Activated naive CD8-positive, alpha-beta T cell treated with anti-CD3 and anti-CD28 coated beads, Interleukin-2, amount 10 ng/mL, durations not matched to agents 7 days and 5 days (primary cell): ENCODE measurements around the gene THNSL1. TPM values are rescaled to one million over a fixed set of nuclear protein-coding genes. Genes with fewer than 3 reads are reported as not detected.

Source experiments
- ATAC-seq: fragments of 150-1000 bp; cut with Tn5 transposase; one replicate; pipeline ENCODE4 v1.10.0; 2021; ENCODE audit warnings: low read depth, moderate library complexity
- POLR2A ChIA-PET: fragments of 350-600 bp; sonication (Branson Sonifier 250); formaldehyde crosslinking; loops from one replicate; lab custom pipeline; 2021; ENCODE audit warnings: antibody characterized with exemption; lab: Charles Lee
- DNase-seq: peaks from one replicate; pipeline ENCODE4 v3.0.0; 2021
- H3K27ac Mint-ChIP-seq: one replicate; pipeline ENCODE4 v1.8.0; 2022; ENCODE audit warnings: mild to moderate bottlenecking, mixed read lengths
- H3K27me3 Mint-ChIP-seq: one replicate; pipeline ENCODE4 v1.8.0; 2022; ENCODE audit warnings: mild to moderate bottlenecking, moderate library complexity, mixed read lengths
- H3K36me3 Mint-ChIP-seq: one replicate; pipeline ENCODE4 v1.8.0; 2021; ENCODE audit warnings: mild to moderate bottlenecking, mixed read lengths
- H3K4me1 Mint-ChIP-seq: one replicate; pipeline ENCODE4 v1.8.0; 2021; ENCODE audit warnings: mixed read lengths
- H3K4me3 Mint-ChIP-seq: one replicate; pipeline ENCODE4 v1.8.0; 2022; ENCODE audit warnings: mild to moderate bottlenecking, moderate library complexity, mixed read lengths
- H3K9me3 Mint-ChIP-seq: one replicate; pipeline ENCODE4 v1.8.0; 2021; ENCODE audit warnings: mixed read lengths
- total RNA-seq, 2 experiments: library from RNA; stranded (reverse); gene quantifications; one replicate each; pipeline ENCODE4 v1.2.3, GENCODE V29; 2021

Gene THNSL1
- total RNA-seq, 2 experiments from 2014 or later = 4.2 to 4.7 TPM

GRCh38 chr10:25049966-25050365, 33.6 kb downstream of the THNSL1 start:
- POLR2A ChIA-PET = no interaction called here
- Mint-ChIP-seq H3K4me1 (no peaks in the 10 kb centered on the region), H3K27ac (no peak overlapping the region), H3K4me3 (no peak overlapping the region), H3K36me3 (no peaks in the 10 kb centered on the region), H3K27me3 (peaks cover 13% of the 10 kb centered on the region), H3K9me3 (no peaks in the 10 kb centered on the region)
- ATAC-seq = no peak
- no peak for DNase-seq

- Mint-ChIP-seq H3K27me3 (peaks cover 13% of the 10 kb centered on the region), H3K36me3 (no peaks in the 10 kb centered on the region), H3K4me3 (no peak overlapping the region), H3K4me1 (no peaks in the 10 kb centered on the region), H3K27ac (no peak overlapping the region), H3K9me3 (no peaks in the 10 kb centered on the region)
- DNase-seq = no peak
- no peak for ATAC-seq
- POLR2A ChIA-PET = no interaction called here
Observed at GRCh38 chr10:25050402-25050801, 34.0 kb downstream of the THNSL1 start.

GRCh38 chr10:25052012-25052411, 35.6 kb downstream of the THNSL1 start:
- no peaks in the 10 kb centered on the region for H3K4me1 Mint-ChIP-seq
- ATAC-seq (no peak), DNase-seq (no peak)
- no peaks in the 10 kb centered on the region for H3K9me3 Mint-ChIP-seq
- H3K27ac Mint-ChIP-seq = no peak overlapping the region
- no peaks in the 10 kb centered on the region for H3K36me3 Mint-ChIP-seq
- peaks cover 13% of the 10 kb centered on the region for H3K27me3 Mint-ChIP-seq
- no peak overlapping the region for H3K4me3 Mint-ChIP-seq
- POLR2A ChIA-PET = no interaction called here

- no peak overlapping the region for H3K4me3 Mint-ChIP-seq
- H3K27ac Mint-ChIP-seq = no peak overlapping the region
- no peaks in the 10 kb centered on the region for H3K9me3 Mint-ChIP-seq
- no peaks in the 10 kb centered on the region for H3K36me3 Mint-ChIP-seq
- ATAC-seq = no peak
- no peak for DNase-seq
- no peaks in the 10 kb centered on the region for H3K27me3 Mint-ChIP-seq
- POLR2A ChIA-PET = no interaction called here
- H3K4me1 Mint-ChIP-seq = no peaks in the 10 kb centered on the region
Observed at GRCh38 chr10:25056726-25057125, 40.3 kb downstream of the THNSL1 start.

GRCh38 chr10:25057886-25058285, 41.5 kb downstream of the THNSL1 start:
- POLR2A ChIA-PET = no interaction called here
- no peaks in the 10 kb centered on the region for H3K9me3 Mint-ChIP-seq
- H3K27ac Mint-ChIP-seq = no peak overlapping the region
- no peak for ATAC-seq
- H3K27me3 Mint-ChIP-seq = no peaks in the 10 kb centered on the region
- H3K4me1 Mint-ChIP-seq = peaks cover 6% of the 10 kb centered on the region
- no peak for DNase-seq
- no peaks in the 10 kb centered on the region for H3K36me3 Mint-ChIP-seq
- H3K4me3 Mint-ChIP-seq = no peak overlapping the region

- H3K36me3 Mint-ChIP-seq = no peaks in the 10 kb centered on the region
- no peaks in the 10 kb centered on the region for H3K9me3 Mint-ChIP-seq
- H3K27ac Mint-ChIP-seq = no peak overlapping the region
- no peak for DNase-seq
- peaks cover 6% of the 10 kb centered on the region for H3K4me1 Mint-ChIP-seq
- POLR2A ChIA-PET = no interaction called here
- ATAC-seq = no peak
- no peaks in the 10 kb centered on the region for H3K27me3 Mint-ChIP-seq
- H3K4me3 Mint-ChIP-seq = no peak overlapping the region
Observed at GRCh38 chr10:25059990-25060389, 43.6 kb downstream of the THNSL1 start.

GRCh38 chr10:25061125-25061524, 44.7 kb downstream of the THNSL1 start:
- H3K9me3 Mint-ChIP-seq = no peaks in the 10 kb centered on the region
- H3K4me3 Mint-ChIP-seq = no peak overlapping the region

GRCh38 chr10:25061711-25062449, 45.5 kb downstream of the THNSL1 start:
- Mint-ChIP-seq H3K27ac (peak overlapping the region; percentile 66), H3K27me3 (no peaks in the 10 kb centered on the region), H3K4me1 (peaks cover 6% of the 10 kb centered on the region), H3K4me3 (peak overlapping the region; percentile 43), H3K36me3 (no peaks in the 10 kb centered on the region), H3K9me3 (no peaks in the 10 kb centered on the region)
- POLR2A ChIA-PET = no interaction called here
- ATAC-seq (no peak), DNase-seq (no peak)

More at GRCh38 chr10:25061125-25061524, 44.7 kb downstream of the THNSL1 start:
- H3K27me3 Mint-ChIP-seq = no peaks in the 10 kb centered on the region
- no peaks in the 10 kb centered on the region for H3K36me3 Mint-ChIP-seq
- POLR2A ChIA-PET = no interaction called here
- H3K27ac Mint-ChIP-seq = no peak overlapping the region
- H3K4me1 Mint-ChIP-seq = peaks cover 6% of the 10 kb centered on the region
- no peak for ATAC-seq
- no peak for DNase-seq

- no peak overlapping the region for H3K27ac Mint-ChIP-seq
Observed at GRCh38 chr10:25063157-25063556, 46.7 kb downstream of the THNSL1 start.

GRCh38 chr10:25063644-25064043, 47.2 kb downstream of the THNSL1 start:
- DNase-seq (no peak), ATAC-seq (no peak)
- peaks cover 6% of the 10 kb centered on the region for H3K4me1 Mint-ChIP-seq
- H3K27ac Mint-ChIP-seq = no peak overlapping the region
- POLR2A ChIA-PET = no interaction called here
- no peaks in the 10 kb centered on the region for H3K27me3 Mint-ChIP-seq
- no peaks in the 10 kb centered on the region for H3K9me3 Mint-ChIP-seq
- H3K4me3 Mint-ChIP-seq = no peak overlapping the region
- no peaks in the 10 kb centered on the region for H3K36me3 Mint-ChIP-seq

More at GRCh38 chr10:25063157-25063556, 46.7 kb downstream of the THNSL1 start:
- H3K9me3 Mint-ChIP-seq = no peaks in the 10 kb centered on the region
- POLR2A ChIA-PET = no interaction called here
- peaks cover 6% of the 10 kb centered on the region for H3K4me1 Mint-ChIP-seq
- ATAC-seq (no peak), DNase-seq (no peak)
- H3K27me3 Mint-ChIP-seq = no peaks in the 10 kb centered on the region
- no peak overlapping the region for H3K4me3 Mint-ChIP-seq
- H3K36me3 Mint-ChIP-seq = no peaks in the 10 kb centered on the region

- POLR2A ChIA-PET = no interaction called here
- Mint-ChIP-seq H3K9me3 (no peaks in the 10 kb centered on the region), H3K4me3 (no peak overlapping the region), H3K27me3 (no peaks in the 10 kb centered on the region), H3K4me1 (peaks cover 6% of the 10 kb centered on the region), H3K27ac (no peak overlapping the region), H3K36me3 (no peaks in the 10 kb centered on the region)
- ATAC-seq = no peak
- DNase-seq = no peak
Observed at GRCh38 chr10:25064401-25064800, 48.0 kb downstream of the THNSL1 start.

- POLR2A ChIA-PET = no interaction called here
- Mint-ChIP-seq H3K27me3 (no peaks in the 10 kb centered on the region), H3K4me3 (no peak overlapping the region), H3K9me3 (no peaks in the 10 kb centered on the region), H3K4me1 (peaks cover 6% of the 10 kb centered on the region), H3K27ac (no peak overlapping the region), H3K36me3 (no peaks in the 10 kb centered on the region)
- ATAC-seq = no peak
- no peak for DNase-seq
Observed at GRCh38 chr10:25065761-25066476, 49.5 kb downstream of the THNSL1 start.

GRCh38 chr10:25068152-25069058, 52.0 kb downstream of the THNSL1 start:
- no peak overlapping the region for H3K27ac Mint-ChIP-seq
- H3K27me3 Mint-ChIP-seq = no peaks in the 10 kb centered on the region
- H3K4me1 Mint-ChIP-seq = no peaks in the 10 kb centered on the region
- H3K9me3 Mint-ChIP-seq = no peaks in the 10 kb centered on the region
- H3K36me3 Mint-ChIP-seq = no peaks in the 10 kb centered on the region
- POLR2A ChIA-PET = no interaction called here
- no peak overlapping the region for H3K4me3 Mint-ChIP-seq
- DNase-seq = no peak
- no peak for ATAC-seq
